ENCODE data around the gene RASEF. TPM values are rescaled to one million over a fixed set of nuclear protein-coding genes. Genes with fewer than 3 reads are reported as not detected.
"Not testable (repeated sequence)": the region's sequence is repeated elsewhere in the genome, so short reads cannot be mapped to it uniquely, and the experiment has no call there.

Gene RASEF
- total RNA-seq, 1 donor from 2014 or later, result 0.05 TPM

GRCh38 chr9:83106263-83106662, 43.3 kb upstream of the RASEF start:
- H3K9me3 ChIP-seq (replicated peaks), result no peaks in the 10 kb centered on the region
- intact Hi-C loops (cut with micrococcal nuclease), result no loop called here

GRCh38 chr9:83097633-83098032, 34.7 kb upstream of the RASEF start:
- H3K27ac ChIP-seq (replicated peaks), result no peak overlapping the region
- H3K9me3 ChIP-seq (replicated peaks), result no peaks in the 10 kb centered on the region
- TF ChIP-seq CTCF (IDR thresholded peaks at IDR 0.05; ENCODE audit: borderline replicate concordance), result no peak
- peaks cover 26% of the 10 kb centered on the region for H3K27me3 ChIP-seq (ENCODE audit: low read depth)
- no peaks in the 10 kb centered on the region for H3K36me3 ChIP-seq
- H3K4me1 ChIP-seq, result no peaks in the 10 kb centered on the region
- no peak for DNase-seq
- no peak overlapping the region for H3K4me3 ChIP-seq
- intact Hi-C loops (cut with micrococcal nuclease), result no loop called here

More at GRCh38 chr9:83106263-83106662, 43.3 kb upstream of the RASEF start:
- H3K27me3 ChIP-seq (ENCODE audit: low read depth), result peaks cover 5% of the 10 kb centered on the region
- no peak overlapping the region for H3K4me3 ChIP-seq
- TF ChIP-seq CTCF (IDR thresholded peaks at IDR 0.05; ENCODE audit: borderline replicate concordance), result no peak
- H3K4me1 ChIP-seq, result no peaks in the 10 kb centered on the region
- no peaks in the 10 kb centered on the region for H3K36me3 ChIP-seq
- H3K27ac ChIP-seq (replicated peaks), result no peak overlapping the region
- no peak for DNase-seq

- peaks cover 22% of the 10 kb centered on the region for H3K9me3 ChIP-seq (replicated peaks)
- H3K4me3 ChIP-seq; intact Hi-C loops (cut with micrococcal nuclease); H3K36me3 ChIP-seq; DNase-seq; H3K4me1 ChIP-seq; H3K27me3 ChIP-seq (ENCODE audit: low read depth); H3K27ac ChIP-seq (replicated peaks): not testable (repeated sequence)
Measured at GRCh38 chr9:83093311-83093710, 30.4 kb upstream of the RASEF start.

GRCh38 chr9:83081846-83082245, 18.9 kb upstream of the RASEF start:
- no peaks in the 10 kb centered on the region for H3K27me3 ChIP-seq (ENCODE audit: low read depth)
- H3K4me3 ChIP-seq, result no peak overlapping the region
- TF ChIP-seq CTCF (IDR thresholded peaks at IDR 0.05; ENCODE audit: borderline replicate concordance), result no peak
- H3K36me3 ChIP-seq, result no peaks in the 10 kb centered on the region
- intact Hi-C loops (cut with micrococcal nuclease), result no loop called here
- no peak for DNase-seq
- no peaks in the 10 kb centered on the region for H3K4me1 ChIP-seq
- H3K27ac ChIP-seq (replicated peaks), result no peak overlapping the region
- H3K9me3 ChIP-seq (replicated peaks), result no peaks in the 10 kb centered on the region

- Histone ChIP-seq H3K9me3 (replicated peaks) (no peaks in the 10 kb centered on the region), H3K27ac (replicated peaks) (no peak overlapping the region), H3K27me3 (ENCODE audit: low read depth) (no peaks in the 10 kb centered on the region), H3K36me3 (no peaks in the 10 kb centered on the region), H3K4me1 (no peaks in the 10 kb centered on the region), H3K4me3 (no peak overlapping the region)
- DNase-seq, result no peak
- no peak for TF ChIP-seq CTCF (IDR thresholded peaks at IDR 0.05; ENCODE audit: borderline replicate concordance)
- intact Hi-C loops (cut with micrococcal nuclease), result no loop called here
Measured at GRCh38 chr9:83081010-83081409, 18.1 kb upstream of the RASEF start.

- H3K4me3 ChIP-seq; H3K9me3 ChIP-seq (replicated peaks); intact Hi-C loops (cut with micrococcal nuclease); H3K27ac ChIP-seq (replicated peaks); DNase-seq; H3K4me1 ChIP-seq; H3K36me3 ChIP-seq; H3K27me3 ChIP-seq (ENCODE audit: low read depth): not testable (repeated sequence)
Measured at GRCh38 chr9:83075932-83076331, 13.0 kb upstream of the RASEF start.

GRCh38 chr9:83072498-83072897, 9.6 kb upstream of the RASEF start:
- H3K4me3 ChIP-seq; DNase-seq; H3K4me1 ChIP-seq; intact Hi-C loops (cut with micrococcal nuclease); H3K27ac ChIP-seq (replicated peaks); H3K9me3 ChIP-seq (replicated peaks); H3K36me3 ChIP-seq; H3K27me3 ChIP-seq (ENCODE audit: low read depth): not testable (repeated sequence)

Data from left ventricle myocardium inferior (tissue), 1 donor.